RPMI7951 (cell line): ENCODE data around the gene MN1. TPM values are rescaled to one million over a fixed set of nuclear protein-coding genes. Genes with fewer than 3 reads are reported as not detected.

Experiments used
- DNase-seq: peaks from one replicate; pipeline ENCODE4 v3.0.0-alpha.2; 2012; ENCODE audit warnings: low read depth
- total RNA-seq: library from RNA; depleted of rRNA; stranded (reverse); fragments of >200 nt; shearing (Covaris generic); gene quantifications from 2 replicates; pipeline ENCODE4 v1.2.3, GENCODE V29; 2014; rRNA removed

MN1 gene
- total RNA-seq, 1 experiment from 2014 or later = 1.7 TPM

GRCh38 chr22:27716074-27716473 lies 85.5 kb downstream of the MN1 start:
- no peak for DNase-seq

GRCh38 chr22:27715106-27715505 lies 86.5 kb downstream of the MN1 start:
- peak; percentile 29 for DNase-seq

- DNase-seq = peak; percentile 64
Measured at GRCh38 chr22:27714068-27714467, 87.5 kb downstream of the MN1 start.

- no peak for DNase-seq
Measured at GRCh38 chr22:27713461-27713860, 88.1 kb downstream of the MN1 start.

- DNase-seq = no peak
Measured at GRCh38 chr22:27711756-27712155, 89.8 kb downstream of the MN1 start.

GRCh38 chr22:27711012-27711411 lies 90.5 kb downstream of the MN1 start:
- no peak for DNase-seq

- no peak for DNase-seq
Measured at GRCh38 chr22:27709919-27710675, 91.5 kb downstream of the MN1 start.

- no peak for DNase-seq
Measured at GRCh38 chr22:27706489-27706888, 95.1 kb downstream of the MN1 start.

GRCh38 chr22:27705408-27706080 lies 96.0 kb downstream of the MN1 start:
- DNase-seq = no peak

- DNase-seq = no peak
Measured at GRCh38 chr22:27704581-27704980, 97.0 kb downstream of the MN1 start.

GRCh38 chr22:27699383-27700019 lies 102.1 kb downstream of the MN1 start:
- DNase-seq = no peak

GRCh38 chr22:27698813-27699212 lies 102.7 kb downstream of the MN1 start:
- DNase-seq = no peak

Other genes starting within 250 kb of the MN1 start
- 16.1 and 16.9 TPM in 2 replicates for gene PITPNB, start 117.5 kb upstream of the MN1 start, total RNA-seq